ENCODE measurements around the gene SS18L1. TPM values are rescaled to one million over a fixed set of nuclear protein-coding genes. Genes with fewer than 3 reads are reported as not detected.

SS18L1 gene
- polyA plus RNA-seq, 6 donors from 2014 or later, result 0.41 to 1.7 (median 1.2) TPM; not detected in 1

GRCh38 chr20:62203378-62204030 is 59.9 kb downstream of the SS18L1 start:
- no peaks in the 10 kb centered on the region for H3K27me3 Mint-ChIP-seq
- H3K27ac Mint-ChIP-seq, result peak overlapping the region in 1 of 6 donors; percentile 76
- peaks cover 18 to 32% (median 26%) of the 10 kb centered on the region in 3 donors for H3K4me1 Mint-ChIP-seq
- peaks cover 4 to 8% of the 10 kb centered on the region in 2 donors for H3K36me3 Mint-ChIP-seq
- no peaks in the 10 kb centered on the region for H3K9me3 Mint-ChIP-seq
- DNase-seq (no peak), ATAC-seq (ENCODE audit: low read depth in 2 of 2) (no peak)
- H3K4me3 Mint-ChIP-seq, result no peak overlapping the region

DNA sequence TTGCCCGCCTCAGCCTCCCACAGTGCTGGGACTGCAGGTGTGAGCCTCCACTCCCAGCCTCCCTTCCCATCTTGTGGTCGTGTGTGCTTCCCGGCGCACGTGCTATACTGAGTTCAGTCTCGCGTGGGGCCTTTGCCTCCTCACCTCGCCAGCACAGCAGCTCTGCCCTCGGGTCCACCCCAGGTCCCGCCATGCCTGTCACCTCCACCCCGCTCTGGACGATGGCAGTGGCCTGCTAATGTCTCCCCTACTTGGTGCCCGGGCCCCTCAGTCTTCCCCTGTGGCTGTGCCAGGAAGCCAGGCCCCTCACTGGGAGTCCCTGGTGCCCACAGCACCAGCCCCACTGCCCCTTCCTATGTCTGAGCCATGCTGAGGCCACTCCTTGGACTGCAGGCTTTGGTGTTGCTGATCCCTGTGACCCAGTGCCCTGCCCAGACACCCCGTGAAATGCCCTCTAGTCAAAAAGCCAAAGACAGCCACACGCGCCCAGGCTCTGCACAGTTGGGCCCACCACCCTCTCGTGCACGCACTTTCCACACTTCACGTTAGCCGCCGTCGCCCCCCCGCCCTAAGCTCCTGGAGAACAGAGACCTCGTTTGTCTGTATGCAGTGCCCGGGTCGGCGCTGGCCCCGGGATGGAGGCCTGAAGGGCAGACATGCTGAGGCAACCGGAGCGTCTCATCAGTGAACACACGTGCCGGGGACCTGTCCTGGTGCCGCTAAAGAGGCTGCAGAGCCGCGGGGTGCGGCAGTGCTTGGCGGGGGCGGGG is 62.2 kb downstream of the SS18L1 start:
- H3K36me3 Mint-ChIP-seq, result no peaks in the 10 kb centered on the region
- DNase-seq (no peak), ATAC-seq (ENCODE audit: low read depth in 2 of 2) (no peak)
- peaks cover 18 to 26% (median 26%) of the 10 kb centered on the region in 3 donors for H3K4me1 Mint-ChIP-seq
- no peaks in the 10 kb centered on the region for H3K9me3 Mint-ChIP-seq
- H3K4me3 Mint-ChIP-seq, result no peak overlapping the region
- H3K27me3 Mint-ChIP-seq, result peaks cover 0 to 9% (median 0%) of the 10 kb centered on the region in 3 donors
- peak overlapping the region in 1 of 6 donors; percentile 27 for H3K27ac Mint-ChIP-seq

DNA sequence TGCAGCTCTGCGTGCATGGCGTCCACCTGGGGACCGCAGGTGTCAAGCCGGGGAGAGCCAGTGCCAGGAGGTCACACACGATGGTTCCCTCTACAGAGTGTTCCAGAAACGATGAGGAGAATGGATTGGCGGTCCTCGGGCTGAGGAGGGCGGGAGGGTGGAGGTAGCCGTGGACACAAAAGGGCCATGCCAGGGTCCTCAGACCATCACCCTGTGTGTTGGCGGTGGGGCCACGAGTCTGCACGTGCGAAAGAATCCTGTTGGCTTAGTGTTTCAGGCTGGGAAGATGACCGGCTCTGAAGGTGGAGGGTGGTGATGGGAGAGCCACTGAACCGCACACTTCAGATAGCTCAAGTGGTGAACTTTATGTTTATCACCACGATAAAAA is 62.8 kb downstream of the SS18L1 start:
- Mint-ChIP-seq H3K4me1 (peaks cover 15 to 21% (median 20%) of the 10 kb centered on the region in 3 donors), H3K27me3 (peaks cover 0 to 14% (median 0%) of the 10 kb centered on the region in 3 donors), H3K4me3 (no peak overlapping the region), H3K36me3 (no peaks in the 10 kb centered on the region), H3K9me3 (no peaks in the 10 kb centered on the region), H3K27ac (no peak overlapping the region)
- DNase-seq (no peak), ATAC-seq (ENCODE audit: low read depth in 2 of 2) (no peak)

- ATAC-seq (ENCODE audit: low read depth in 2 of 2) (no peak), DNase-seq (no peak)
- Mint-ChIP-seq H3K27me3 (peaks cover 0 to 24% (median 0%) of the 10 kb centered on the region in 3 donors), H3K27ac (no peak overlapping the region), H3K4me1 (peaks cover 5 to 6% (median 5%) of the 10 kb centered on the region in 3 donors), H3K9me3 (no peaks in the 10 kb centered on the region), H3K36me3 (no peaks in the 10 kb centered on the region), H3K4me3 (no peak overlapping the region)
Measured at GRCh38 chr20:62208061-62208794, 64.7 kb downstream of the SS18L1 start.

- Mint-ChIP-seq H3K27ac (no peak overlapping the region), H3K27me3 (peaks cover 0 to 29% (median 0%) of the 10 kb centered on the region in 3 donors), H3K9me3 (no peaks in the 10 kb centered on the region), H3K4me3 (peak overlapping the region in 1 of 8 donors; percentile 57), H3K36me3 (no peaks in the 10 kb centered on the region), H3K4me1 (no peaks in the 10 kb centered on the region)
- DNase-seq, result no peak
- ATAC-seq (ENCODE audit: low read depth in 2 of 2), result no peak
Measured at GRCh38 chr20:62208795-62209755, 65.5 kb downstream of the SS18L1 start.

DNA sequence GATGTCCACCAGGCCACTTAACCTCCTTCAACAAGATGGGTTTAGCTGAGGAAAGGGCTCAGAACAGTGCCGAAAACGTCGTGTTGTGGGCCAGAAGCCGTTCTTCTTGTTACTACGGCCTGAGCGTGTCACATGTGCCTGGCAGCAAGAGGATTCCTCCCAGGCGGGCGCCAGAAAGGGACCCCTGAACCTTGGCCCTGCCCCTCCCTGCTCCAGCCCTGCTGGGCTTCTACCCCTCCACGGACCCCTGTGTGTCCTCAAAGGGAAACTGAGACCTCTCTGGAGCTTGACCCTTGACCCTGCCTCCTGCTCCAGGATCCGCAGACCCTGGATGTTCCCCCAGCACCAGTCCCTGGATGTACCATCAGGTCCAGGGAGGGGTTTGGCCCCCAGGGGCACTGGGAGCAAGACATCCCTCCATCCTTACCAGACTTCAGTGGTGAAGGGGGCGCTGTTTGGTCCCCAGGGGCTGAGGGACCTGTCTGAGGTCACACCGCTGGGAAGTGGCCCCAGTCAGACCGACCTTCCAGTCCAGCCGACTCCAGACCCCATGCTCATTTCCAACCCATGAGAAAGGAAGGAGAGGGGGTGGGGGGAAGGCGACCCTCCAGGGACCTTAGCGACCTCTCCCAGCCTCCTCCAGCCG is 66.4 kb downstream of the SS18L1 start:
- H3K36me3 Mint-ChIP-seq, result no peaks in the 10 kb centered on the region
- no peak overlapping the region for H3K27ac Mint-ChIP-seq
- H3K4me3 Mint-ChIP-seq, result no peak overlapping the region
- no peak for DNase-seq
- ATAC-seq (ENCODE audit: low read depth in 2 of 2), result no peak
- no peaks in the 10 kb centered on the region for H3K4me1 Mint-ChIP-seq
- H3K9me3 Mint-ChIP-seq, result no peaks in the 10 kb centered on the region
- H3K27me3 Mint-ChIP-seq, result peaks cover 0 to 36% (median 6%) of the 10 kb centered on the region in 3 donors

- Mint-ChIP-seq H3K9me3 (no peaks in the 10 kb centered on the region), H3K36me3 (no peaks in the 10 kb centered on the region), H3K27me3 (peaks cover 0 to 41% (median 12%) of the 10 kb centered on the region in 3 donors), H3K4me3 (no peak overlapping the region), H3K4me1 (no peaks in the 10 kb centered on the region), H3K27ac (no peak overlapping the region)
- ATAC-seq (ENCODE audit: low read depth in 2 of 2) (no peak), DNase-seq (no peak)
Measured at GRCh38 chr20:62210496-62210855, 66.9 kb downstream of the SS18L1 start.

DNA sequence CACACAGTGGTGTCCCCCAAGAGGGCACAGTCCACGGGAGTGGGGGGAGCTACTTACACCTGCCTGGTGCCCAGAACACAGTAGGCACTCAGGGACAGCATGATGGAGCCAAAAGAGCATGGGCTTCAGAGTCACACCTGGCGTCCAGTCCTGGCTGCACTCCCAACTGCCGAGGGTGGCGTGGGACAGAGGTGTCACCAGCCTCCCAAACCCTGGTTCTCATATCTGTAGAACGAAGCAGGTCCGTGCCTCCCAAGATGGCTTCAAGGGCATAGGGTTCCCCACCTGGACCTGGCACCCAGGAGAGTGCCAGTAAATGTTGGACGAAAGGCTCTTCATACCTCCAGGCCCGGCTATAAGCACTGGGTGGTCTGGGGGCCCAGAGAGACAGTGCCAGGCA is 67.6 kb downstream of the SS18L1 start:
- no peaks in the 10 kb centered on the region for H3K4me1 Mint-ChIP-seq
- H3K4me3 Mint-ChIP-seq, result no peak overlapping the region
- no peak for DNase-seq
- ATAC-seq (ENCODE audit: low read depth in 2 of 2), result no peak
- H3K27me3 Mint-ChIP-seq, result peaks cover 0 to 47% (median 16%) of the 10 kb centered on the region in 3 donors
- H3K36me3 Mint-ChIP-seq, result no peaks in the 10 kb centered on the region
- H3K27ac Mint-ChIP-seq, result no peak overlapping the region
- no peaks in the 10 kb centered on the region for H3K9me3 Mint-ChIP-seq

DNA sequence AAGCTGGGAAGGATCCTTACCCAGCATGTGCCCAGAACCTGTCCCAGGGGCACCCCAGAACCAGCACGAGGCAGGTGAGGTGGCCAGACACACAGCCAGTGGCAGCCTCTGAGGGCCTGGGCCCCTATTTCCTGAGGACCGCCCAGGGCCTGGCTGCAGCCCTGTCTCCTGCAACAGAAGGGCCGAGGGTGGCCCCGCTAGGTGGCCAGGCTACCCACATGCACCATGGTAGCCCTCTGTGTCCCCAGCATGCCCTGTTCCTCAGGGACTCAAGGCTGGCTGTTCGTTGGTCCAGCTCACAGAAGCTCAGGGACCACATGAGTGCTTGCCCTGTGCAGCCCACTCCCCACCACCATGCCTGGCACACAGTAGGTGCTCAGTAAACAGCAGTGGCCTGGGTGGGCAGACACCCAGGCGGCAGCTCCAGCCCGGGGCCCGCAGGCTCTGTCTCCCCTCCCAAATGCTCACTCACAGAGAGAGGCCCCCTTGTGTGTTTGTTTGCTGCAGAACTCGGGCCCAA is 68.3 kb downstream of the SS18L1 start:
- H3K27ac Mint-ChIP-seq, result no peak overlapping the region
- peaks cover 0 to 50% (median 17%) of the 10 kb centered on the region in 3 donors for H3K27me3 Mint-ChIP-seq
- no peaks in the 10 kb centered on the region for H3K9me3 Mint-ChIP-seq
- no peak overlapping the region for H3K4me3 Mint-ChIP-seq
- DNase-seq (no peak), ATAC-seq (ENCODE audit: low read depth in 2 of 2) (no peak)
- H3K4me1 Mint-ChIP-seq, result no peaks in the 10 kb centered on the region
- no peaks in the 10 kb centered on the region for H3K36me3 Mint-ChIP-seq

DNA sequence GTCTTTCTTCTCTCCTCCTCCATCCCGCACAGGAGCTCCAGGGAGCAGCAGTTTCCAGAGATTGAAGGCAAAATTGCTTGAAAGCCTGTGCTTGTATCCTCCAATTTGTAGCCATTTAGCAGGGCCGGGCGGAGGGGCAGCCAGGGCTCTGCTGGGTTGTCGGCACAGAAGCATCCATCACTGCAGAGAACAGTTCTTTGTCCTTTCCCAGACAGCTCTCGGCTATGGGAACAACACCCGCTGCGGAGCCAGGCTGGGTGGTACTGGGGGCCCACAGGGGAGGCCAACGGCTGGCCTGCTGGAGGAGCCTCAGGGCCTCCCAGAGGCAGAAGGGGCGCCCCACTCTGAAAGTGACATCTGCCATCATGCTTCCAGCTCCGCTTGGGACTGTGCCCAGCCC is 68.7 kb downstream of the SS18L1 start:
- no peaks in the 10 kb centered on the region for H3K36me3 Mint-ChIP-seq
- no peak for DNase-seq
- no peak for ATAC-seq (ENCODE audit: low read depth in 2 of 2)
- H3K27me3 Mint-ChIP-seq, result peaks cover 0 to 55% (median 22%) of the 10 kb centered on the region in 3 donors
- no peaks in the 10 kb centered on the region for H3K4me1 Mint-ChIP-seq
- no peak overlapping the region for H3K4me3 Mint-ChIP-seq
- no peak overlapping the region for H3K27ac Mint-ChIP-seq
- H3K9me3 Mint-ChIP-seq, result no peaks in the 10 kb centered on the region

GRCh38 chr20:62214067-62214466 is 70.5 kb downstream of the SS18L1 start:
- ATAC-seq (ENCODE audit: low read depth in 2 of 2), result no peak
- H3K27me3 Mint-ChIP-seq, result peaks cover 0 to 70% (median 28%) of the 10 kb centered on the region in 3 donors
- H3K4me3 Mint-ChIP-seq, result no peak overlapping the region
- H3K27ac Mint-ChIP-seq, result no peak overlapping the region
- H3K9me3 Mint-ChIP-seq, result no peaks in the 10 kb centered on the region
- peaks cover under 1 to 2% (median 2%) of the 10 kb centered on the region in 3 donors for H3K4me1 Mint-ChIP-seq
- no peak for DNase-seq
- H3K36me3 Mint-ChIP-seq, result no peaks in the 10 kb centered on the region
